Activated T-helper 17 cell treated with anti-CD3 and anti-CD28 coated beads, Interleukin-2, amount 50 U/mL, for 72 hours (primary cell): ENCODE measurements around the gene KRT2. TPM values are rescaled to one million over a fixed set of nuclear protein-coding genes. Genes with fewer than 3 reads are reported as not detected.

Experiments
- ATAC-seq: fragments of 150-1000 bp; cut with Tn5 transposase; replicated peaks from 2 replicates; pipeline ENCODE4 v1.10.0; 2021; ENCODE audit warnings: mild to moderate bottlenecking, moderate library complexity
- H3K27ac Mint-ChIP-seq: one replicate; pipeline ENCODE4 v1.8.0; 2022; ENCODE audit warnings: mixed read lengths
- H3K27me3 Mint-ChIP-seq: one replicate; pipeline ENCODE4 v1.8.0; 2022; ENCODE audit warnings: mixed read lengths
- H3K36me3 Mint-ChIP-seq: one replicate; pipeline ENCODE4 v1.8.0; 2022; ENCODE audit warnings: low read depth, mild to moderate bottlenecking, mixed read lengths
- H3K4me1 Mint-ChIP-seq: one replicate; pipeline ENCODE4 v1.8.0; 2022; ENCODE audit warnings: mixed read lengths
- H3K4me3 Mint-ChIP-seq: one replicate; pipeline ENCODE4 v1.8.0; 2022; ENCODE audit warnings: mild to moderate bottlenecking, mixed read lengths
- H3K9me3 Mint-ChIP-seq: one replicate; pipeline ENCODE4 v1.8.0; 2022; ENCODE audit warnings: mixed read lengths
- total RNA-seq, 2 donors: library from RNA; stranded (reverse); gene quantifications; one replicate each; pipeline ENCODE4 v1.2.3, GENCODE V29; 2022

The KRT2 gene
- total RNA-seq, 2 donors from 2014 or later: not detected

DNA sequence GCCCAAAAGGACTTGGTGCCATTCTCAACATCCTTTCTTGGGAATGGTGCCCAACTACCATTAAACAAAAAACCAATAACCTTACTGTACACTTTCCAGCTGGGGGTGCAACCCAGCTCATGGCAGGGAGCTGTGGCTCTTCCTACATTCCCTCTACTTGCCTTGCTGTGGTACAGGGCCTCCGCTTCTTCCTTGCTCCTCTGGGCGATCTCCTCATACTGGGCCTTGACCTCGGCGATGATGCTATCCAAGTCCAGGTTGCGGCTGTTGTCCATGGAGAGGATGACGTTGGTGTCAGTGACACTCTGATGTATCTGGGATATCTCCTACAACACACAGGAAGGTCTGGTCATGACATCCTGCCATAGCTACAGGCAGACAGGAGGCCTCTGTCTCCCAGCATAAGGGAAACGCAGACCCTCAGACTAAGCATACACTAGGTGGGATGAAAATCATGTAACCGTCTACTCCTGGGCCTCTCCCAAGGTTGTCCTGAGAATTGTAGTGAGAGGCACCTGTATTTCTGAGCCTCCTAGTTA is 3.9 kb downstream of the KRT2 start:
- Mint-ChIP-seq H3K4me3 (no peak overlapping the region), H3K27me3 (peaks cover 3% of the 10 kb centered on the region), H3K36me3 (no peaks in the 10 kb centered on the region), H3K27ac (no peak overlapping the region), H3K9me3 (no peaks in the 10 kb centered on the region), H3K4me1 (peaks cover 27% of the 10 kb centered on the region)
- no peak for ATAC-seq

DNA sequence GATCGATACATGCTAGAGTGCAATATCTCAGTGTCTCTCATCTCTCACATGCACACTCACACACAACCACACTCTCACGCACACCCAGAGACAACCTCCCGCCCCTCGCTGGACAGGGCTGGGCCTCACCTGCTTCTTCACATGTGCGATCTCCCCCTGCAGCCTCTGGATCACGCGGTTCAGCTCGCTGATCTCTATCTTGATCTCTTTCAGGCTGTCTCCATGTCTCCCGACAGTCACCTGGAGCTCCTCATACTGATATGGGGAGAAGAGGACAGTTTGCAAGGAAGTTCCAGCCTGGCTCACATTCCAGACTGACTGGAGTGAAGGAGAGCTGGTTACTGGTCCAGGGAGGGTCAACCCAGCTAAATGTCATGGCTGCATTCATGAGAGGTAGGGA is 4.4 kb downstream of the KRT2 start:
- Mint-ChIP-seq H3K27ac (no peak overlapping the region), H3K4me3 (no peak overlapping the region), H3K9me3 (no peaks in the 10 kb centered on the region), H3K4me1 (peaks cover 27% of the 10 kb centered on the region), H3K27me3 (peaks cover under 1% of the 10 kb centered on the region), H3K36me3 (no peaks in the 10 kb centered on the region)
- ATAC-seq: no peak

DNA sequence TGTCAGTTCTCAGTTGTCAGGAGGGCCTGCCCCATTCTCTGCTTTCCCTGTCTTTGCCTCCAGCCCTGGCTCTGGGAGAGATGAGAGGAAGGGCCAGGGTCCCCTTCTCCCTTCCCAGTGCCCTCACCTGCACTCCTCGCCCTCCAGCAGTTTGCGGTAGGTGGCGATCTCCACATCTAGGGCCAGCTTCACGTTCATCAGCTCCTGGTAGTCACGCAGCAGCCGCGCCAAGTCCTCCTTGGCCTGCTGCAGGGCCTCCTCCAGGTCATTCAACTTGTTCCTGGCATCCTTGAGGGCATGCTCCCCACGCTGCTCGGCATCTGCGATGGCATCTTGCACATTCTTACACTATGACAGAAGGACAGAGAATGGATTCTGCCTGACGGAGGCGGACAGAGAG is 5.4 kb downstream of the KRT2 start:
- Mint-ChIP-seq H3K27ac (no peak overlapping the region), H3K4me3 (no peak overlapping the region)

DNA sequence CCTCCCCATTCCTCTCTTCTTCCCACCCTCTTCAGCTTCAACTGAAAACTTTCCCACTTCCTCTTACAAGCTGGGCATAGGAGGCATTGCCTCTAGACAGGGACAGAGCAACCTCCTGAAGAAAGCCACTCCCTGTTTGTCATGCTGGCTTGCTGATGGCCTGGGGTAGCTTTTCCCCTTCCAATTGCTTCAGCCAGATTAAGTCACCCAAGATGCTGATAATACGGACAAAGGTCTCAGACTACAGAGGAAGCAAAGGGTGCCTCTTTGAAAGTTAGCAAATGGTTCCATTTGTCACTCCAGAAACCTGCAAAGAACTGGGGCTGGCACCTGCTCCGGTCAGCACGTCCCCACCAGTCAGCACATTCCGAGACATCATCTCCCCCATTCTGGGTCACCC is 6.0 kb downstream of the KRT2 start:
- Mint-ChIP-seq H3K27me3 (no peaks in the 10 kb centered on the region), H3K36me3 (no peaks in the 10 kb centered on the region), H3K27ac (peak overlapping the region; percentile 76), H3K4me1 (peaks cover 31% of the 10 kb centered on the region), H3K9me3 (no peaks in the 10 kb centered on the region), H3K4me3 (peak overlapping the region; percentile 31)
- ATAC-seq: no peak

More for the DNA sequence above, 5.4 kb downstream of the KRT2 start:
- ATAC-seq: no peak
- no peaks in the 10 kb centered on the region for H3K9me3 Mint-ChIP-seq
- H3K36me3 Mint-ChIP-seq: no peaks in the 10 kb centered on the region
- no peaks in the 10 kb centered on the region for H3K27me3 Mint-ChIP-seq
- peaks cover 30% of the 10 kb centered on the region for H3K4me1 Mint-ChIP-seq

DNA sequence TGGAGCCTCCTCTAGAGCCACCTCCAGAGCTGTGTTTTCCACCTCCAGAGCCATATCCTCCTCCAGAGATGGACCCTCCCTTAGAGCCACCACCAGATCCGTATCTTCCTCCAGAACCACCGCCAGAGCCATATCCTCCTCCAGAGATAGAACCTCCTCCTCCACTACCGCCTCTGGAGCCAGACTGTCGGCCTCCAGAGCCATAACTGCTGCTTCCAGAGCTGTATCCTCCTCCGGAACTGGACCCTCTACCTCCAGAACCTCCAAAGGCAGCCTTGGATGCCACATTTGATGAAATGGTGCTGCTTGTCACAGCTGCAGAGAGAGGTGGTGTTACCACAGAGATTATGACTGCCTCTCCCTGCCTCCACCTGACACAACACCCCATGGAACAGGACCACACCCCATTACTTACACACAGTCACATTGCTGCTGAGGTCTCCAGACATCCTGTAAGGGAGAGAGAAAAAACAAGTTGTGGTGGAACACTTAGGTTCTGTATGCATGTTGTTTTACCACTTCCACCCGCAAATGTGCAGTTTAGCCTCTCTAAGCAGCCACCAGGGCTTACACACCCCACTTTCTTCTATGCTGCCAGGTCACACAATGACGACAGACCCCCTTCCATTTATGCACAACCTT is 6.8 kb downstream of the KRT2 start:
- Mint-ChIP-seq H3K9me3 (no peaks in the 10 kb centered on the region), H3K27me3 (no peaks in the 10 kb centered on the region), H3K4me1 (peaks cover 31% of the 10 kb centered on the region), H3K4me3 (peak overlapping the region; percentile 31), H3K36me3 (no peaks in the 10 kb centered on the region), H3K27ac (peak overlapping the region; percentile 76)
- ATAC-seq: peak; percentile 77

DNA sequence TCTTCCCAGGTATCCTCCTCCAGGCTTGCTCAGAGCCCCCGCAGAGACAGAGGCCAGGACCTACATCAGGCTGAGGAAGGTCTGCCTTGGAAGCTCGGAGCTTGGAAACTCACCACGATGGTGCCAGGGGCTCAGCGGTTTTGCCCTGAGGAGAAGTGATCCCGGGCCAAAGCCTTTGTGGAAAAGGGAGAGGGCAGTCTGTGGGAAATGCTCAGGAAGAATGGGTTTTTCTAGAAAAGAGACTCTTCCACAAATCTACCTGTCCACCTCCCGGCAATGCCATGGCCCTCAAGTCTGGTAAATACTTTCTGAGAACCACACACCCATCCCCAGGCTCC is 8.0 kb downstream of the KRT2 start:
- ATAC-seq: no peak
- peaks cover 26% of the 10 kb centered on the region for H3K4me1 Mint-ChIP-seq
- no peaks in the 10 kb centered on the region for H3K9me3 Mint-ChIP-seq
- H3K36me3 Mint-ChIP-seq: no peaks in the 10 kb centered on the region
- no peak overlapping the region for H3K27ac Mint-ChIP-seq
- H3K27me3 Mint-ChIP-seq: no peaks in the 10 kb centered on the region
- no peak overlapping the region for H3K4me3 Mint-ChIP-seq

DNA sequence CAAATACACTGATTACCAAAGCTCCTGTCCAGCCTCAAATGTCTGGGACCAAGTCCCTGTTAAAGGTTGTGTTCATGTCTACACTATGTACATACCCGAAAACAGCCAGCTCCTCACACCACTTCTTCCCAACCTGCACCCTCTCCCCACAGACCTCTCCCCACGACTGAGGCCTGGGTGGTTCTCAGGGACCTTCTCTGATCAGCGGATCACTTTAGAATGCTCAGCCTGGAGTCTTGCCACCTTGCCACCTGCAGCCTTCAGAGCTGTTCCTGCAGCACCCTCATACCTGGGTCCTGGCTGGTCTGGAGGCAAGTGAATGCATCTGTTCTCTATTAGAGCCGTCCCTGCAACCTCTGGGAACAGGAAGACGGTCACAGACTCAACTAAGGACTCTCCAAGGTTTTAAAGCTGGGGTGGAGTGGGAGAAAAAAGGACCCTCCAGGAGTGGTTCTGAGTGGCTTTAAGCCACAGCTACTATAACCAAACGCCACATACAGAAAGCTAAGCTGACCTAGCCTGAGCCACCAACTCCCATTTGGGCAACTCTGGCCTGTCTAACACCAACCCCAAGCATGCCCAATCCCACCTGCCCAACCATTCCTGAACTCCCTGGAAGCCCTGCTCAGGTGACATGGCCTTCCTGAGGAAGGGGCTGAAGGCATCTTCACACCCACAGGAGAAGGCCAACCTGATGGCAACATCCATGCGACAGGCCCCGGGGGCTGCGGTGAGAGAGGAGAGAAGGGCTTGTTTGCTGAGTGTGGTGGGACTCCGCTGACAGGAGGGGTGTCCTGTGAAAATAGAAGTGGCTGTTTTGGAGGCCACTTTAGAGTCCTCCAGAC is 8.6 kb downstream of the KRT2 start:
- Mint-ChIP-seq H3K4me3 (no peak overlapping the region), H3K27me3 (no peaks in the 10 kb centered on the region), H3K9me3 (no peaks in the 10 kb centered on the region), H3K27ac (no peak overlapping the region), H3K4me1 (peaks cover 24% of the 10 kb centered on the region), H3K36me3 (no peaks in the 10 kb centered on the region)
- no peak for ATAC-seq

DNA sequence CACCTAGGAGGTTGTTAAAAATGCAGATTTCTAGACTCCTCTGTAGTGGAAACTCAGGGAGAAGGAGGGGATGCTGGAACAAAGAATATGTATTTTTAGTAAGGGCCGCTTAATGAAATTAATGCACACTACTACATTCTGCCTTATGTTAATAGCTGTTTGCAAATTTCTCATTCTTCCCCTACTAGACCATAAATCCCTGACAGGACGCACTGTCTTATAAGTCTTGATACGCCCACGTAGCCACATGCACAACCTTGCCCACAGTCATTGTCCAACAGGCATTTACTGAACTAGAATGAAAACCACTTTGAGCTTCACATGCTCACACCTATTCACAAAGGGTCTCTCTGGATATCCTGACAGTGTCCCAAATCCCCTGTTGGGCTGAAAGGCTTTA is 10.5 kb downstream of the KRT2 start:
- no peaks in the 10 kb centered on the region for H3K9me3 Mint-ChIP-seq
- H3K4me1 Mint-ChIP-seq: peaks cover 21% of the 10 kb centered on the region
- no peak for ATAC-seq
- no peak overlapping the region for H3K27ac Mint-ChIP-seq
- no peak overlapping the region for H3K4me3 Mint-ChIP-seq
- H3K36me3 Mint-ChIP-seq: no peaks in the 10 kb centered on the region
- H3K27me3 Mint-ChIP-seq: peaks cover 3% of the 10 kb centered on the region

DNA sequence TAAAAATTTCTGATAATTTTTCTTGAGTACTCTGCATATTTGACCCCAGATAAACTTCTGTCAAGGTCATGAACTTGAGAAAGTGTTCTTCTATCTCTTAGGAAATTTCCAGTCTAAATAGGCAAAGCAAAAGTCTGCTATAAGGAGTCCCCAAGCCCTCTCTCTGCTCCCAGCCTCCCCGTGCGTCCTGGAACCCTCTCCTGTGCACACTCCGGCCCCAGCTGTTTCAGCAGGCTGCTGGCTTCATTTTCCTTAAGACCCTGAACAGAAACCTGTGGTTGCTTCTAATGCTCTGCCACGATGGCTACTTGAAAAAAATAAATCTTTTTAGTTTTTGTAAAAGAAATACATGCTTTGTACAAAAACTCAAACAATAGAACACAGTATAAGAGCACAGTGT is 14.7 kb downstream of the KRT2 start:
- peaks cover 7% of the 10 kb centered on the region for H3K27me3 Mint-ChIP-seq

DNA sequence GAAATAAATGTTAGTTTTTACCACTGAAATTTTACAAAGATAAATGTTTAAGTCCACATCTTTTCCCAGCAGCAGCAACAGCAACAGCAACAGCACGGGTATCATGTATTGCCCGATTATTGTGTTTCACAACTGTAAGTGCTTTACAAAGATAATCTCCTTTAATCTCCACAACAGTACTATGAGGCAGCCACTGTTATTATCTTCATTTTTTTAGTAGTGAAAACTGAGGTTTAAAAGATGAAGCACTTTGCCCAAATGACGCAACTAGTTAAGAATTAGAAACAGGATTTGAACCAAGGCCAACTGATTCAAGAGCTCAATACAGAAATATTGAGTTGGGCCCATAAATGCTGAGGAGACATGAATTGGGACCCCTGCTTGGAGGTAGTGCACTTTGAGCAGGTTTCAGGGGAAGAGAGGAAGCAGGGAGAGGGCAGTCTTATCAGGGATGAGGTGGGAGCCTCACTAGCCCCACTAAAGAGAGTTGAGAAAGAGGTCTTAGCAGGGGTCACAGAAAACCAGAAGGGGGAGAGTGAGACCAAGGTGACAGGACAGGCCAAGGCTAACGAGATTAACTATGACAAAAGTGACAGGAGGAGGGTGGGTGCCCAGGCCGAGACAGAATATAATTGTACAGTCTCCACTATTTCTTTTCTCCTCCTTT is 15.3 kb downstream of the KRT2 start:
- Mint-ChIP-seq H3K36me3 (no peaks in the 10 kb centered on the region), H3K27me3 (peaks cover 7% of the 10 kb centered on the region), H3K9me3 (no peaks in the 10 kb centered on the region), H3K4me1 (peaks cover 13% of the 10 kb centered on the region), H3K4me3 (no peak overlapping the region), H3K27ac (no peak overlapping the region)
- ATAC-seq: no peak

More for the DNA sequence above, 14.7 kb downstream of the KRT2 start:
- Mint-ChIP-seq H3K4me3 (no peak overlapping the region), H3K36me3 (no peaks in the 10 kb centered on the region), H3K4me1 (peaks cover 10% of the 10 kb centered on the region), H3K9me3 (no peaks in the 10 kb centered on the region), H3K27ac (no peak overlapping the region)
- ATAC-seq: no peak

DNA sequence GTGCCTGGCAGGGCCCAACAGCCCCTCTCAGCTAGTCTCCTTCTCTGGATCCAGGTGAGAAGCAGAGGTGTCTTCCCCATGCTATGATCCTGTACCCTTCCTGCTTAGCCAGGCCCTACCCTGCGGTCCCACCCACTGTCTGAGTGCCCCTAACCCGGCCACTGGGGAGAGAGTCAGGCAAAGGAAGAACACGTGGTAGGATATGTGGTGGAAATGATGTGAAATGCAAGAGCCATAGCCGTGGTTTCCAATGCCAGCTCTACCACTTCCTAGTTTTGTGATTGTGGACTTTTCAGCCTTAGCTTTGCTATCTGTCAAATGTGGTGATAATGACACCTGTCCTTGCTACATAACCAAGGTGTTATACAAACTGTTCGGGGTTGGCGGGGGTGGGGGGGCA is 15.8 kb downstream of the KRT2 start:
- H3K27ac Mint-ChIP-seq: no peak overlapping the region
- no peak for ATAC-seq
- H3K36me3 Mint-ChIP-seq: no peaks in the 10 kb centered on the region
- peaks cover 7% of the 10 kb centered on the region for H3K27me3 Mint-ChIP-seq
- H3K4me1 Mint-ChIP-seq: peaks cover 10% of the 10 kb centered on the region
- no peak overlapping the region for H3K4me3 Mint-ChIP-seq
- H3K9me3 Mint-ChIP-seq: no peaks in the 10 kb centered on the region

DNA sequence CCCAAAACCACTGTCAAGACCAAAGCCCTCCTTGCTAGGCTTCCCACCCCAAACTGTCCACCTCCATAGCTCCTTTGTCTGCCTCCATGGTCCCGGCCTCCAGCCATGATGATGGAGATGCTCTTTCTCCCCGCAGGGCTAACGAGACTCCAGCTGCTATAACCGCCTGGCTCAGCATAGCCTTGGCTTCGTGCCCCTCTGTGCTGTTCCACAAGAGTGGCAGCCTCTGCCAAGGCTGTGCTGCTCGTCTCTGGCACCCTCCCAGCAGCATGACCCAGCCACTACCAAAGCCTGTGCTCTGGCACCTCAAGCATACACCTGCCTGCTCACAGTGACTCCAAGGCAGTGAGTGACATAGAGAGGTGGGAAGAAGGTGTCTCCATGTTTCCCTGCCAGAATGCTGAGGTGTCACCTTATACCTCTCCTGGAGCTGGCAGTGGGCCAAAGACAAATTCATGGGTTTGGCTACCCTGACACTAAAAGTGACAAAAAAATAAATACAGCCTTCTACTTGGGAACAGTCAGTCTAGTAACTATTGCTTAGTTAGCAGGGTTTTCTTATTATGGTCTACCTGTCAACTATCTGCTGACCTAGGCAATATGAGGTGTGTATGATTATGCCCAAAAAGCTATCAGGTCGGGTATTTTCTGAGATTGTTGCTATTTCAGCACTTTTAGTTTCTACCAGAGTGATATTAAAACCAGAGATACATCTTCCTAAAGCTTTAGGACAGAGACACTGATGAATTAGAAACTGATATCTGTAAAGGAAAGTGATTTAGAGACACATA is 17.6 kb downstream of the KRT2 start:
- Mint-ChIP-seq H3K9me3 (no peaks in the 10 kb centered on the region), H3K27me3 (peaks cover 7% of the 10 kb centered on the region), H3K4me3 (no peak overlapping the region), H3K27ac (no peak overlapping the region), H3K4me1 (peaks cover 20% of the 10 kb centered on the region), H3K36me3 (no peaks in the 10 kb centered on the region)
- ATAC-seq: no peak

DNA sequence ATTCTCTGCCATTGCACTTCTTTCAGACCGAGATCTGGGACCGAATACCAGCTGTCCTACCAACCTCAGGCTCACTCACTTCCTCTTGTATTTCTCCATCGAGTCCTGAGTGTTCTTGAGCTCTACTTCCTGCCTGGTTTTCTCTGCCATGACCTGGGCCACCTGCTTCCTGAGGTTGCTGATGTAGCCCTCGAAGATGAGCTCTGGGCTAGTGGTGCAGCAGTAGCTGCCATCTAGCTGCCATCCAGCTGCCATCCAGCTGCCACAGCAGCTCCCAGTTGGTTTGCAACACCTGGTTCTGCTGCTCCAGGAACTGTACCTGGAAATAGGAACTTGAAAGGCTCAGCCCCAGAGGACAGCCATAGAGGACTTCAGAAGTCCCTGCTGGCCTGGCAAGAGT is 18.6 kb downstream of the KRT2 start:
- Mint-ChIP-seq H3K27ac (no peak overlapping the region), H3K4me1 (peaks cover 20% of the 10 kb centered on the region), H3K36me3 (no peaks in the 10 kb centered on the region), H3K4me3 (no peak overlapping the region), H3K9me3 (no peaks in the 10 kb centered on the region), H3K27me3 (peaks cover 7% of the 10 kb centered on the region)
- ATAC-seq: no peak

DNA sequence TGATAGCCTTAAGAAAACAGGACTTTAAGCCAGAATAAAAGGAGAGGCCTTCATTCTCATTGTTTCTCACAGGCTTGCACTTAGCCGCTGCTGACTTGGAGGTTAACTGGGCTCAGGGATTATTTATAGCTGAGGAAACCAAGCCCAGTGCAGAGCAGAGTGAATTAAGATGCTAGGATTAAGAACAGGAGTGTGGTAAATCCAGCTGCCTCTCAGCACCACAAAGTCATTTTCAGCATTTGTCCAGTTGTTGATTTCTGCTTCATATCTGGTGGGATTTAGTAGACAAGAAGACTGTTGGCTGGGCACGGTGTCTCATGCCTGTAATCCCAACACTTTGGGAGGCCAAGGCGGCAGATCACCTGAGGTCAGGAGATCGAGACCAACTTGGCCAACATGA is 19.4 kb downstream of the KRT2 start:
- Mint-ChIP-seq H3K36me3 (no peaks in the 10 kb centered on the region), H3K4me3 (no peak overlapping the region), H3K4me1 (peaks cover 20% of the 10 kb centered on the region), H3K27ac (no peak overlapping the region), H3K9me3 (no peaks in the 10 kb centered on the region), H3K27me3 (peaks cover 9% of the 10 kb centered on the region)
- ATAC-seq: no peak
